ENCODE measurements around the gene MYL5.
"Not testable (repeated sequence)": the region's sequence is repeated elsewhere in the genome, so short reads cannot be mapped to it uniquely, and the experiment has no call there.

Gene MYL5

GRCh38 chr4:726838-727237 lies 52.5 kb downstream of the MYL5 start:
- TF ChIP-seq, protein P1, sequence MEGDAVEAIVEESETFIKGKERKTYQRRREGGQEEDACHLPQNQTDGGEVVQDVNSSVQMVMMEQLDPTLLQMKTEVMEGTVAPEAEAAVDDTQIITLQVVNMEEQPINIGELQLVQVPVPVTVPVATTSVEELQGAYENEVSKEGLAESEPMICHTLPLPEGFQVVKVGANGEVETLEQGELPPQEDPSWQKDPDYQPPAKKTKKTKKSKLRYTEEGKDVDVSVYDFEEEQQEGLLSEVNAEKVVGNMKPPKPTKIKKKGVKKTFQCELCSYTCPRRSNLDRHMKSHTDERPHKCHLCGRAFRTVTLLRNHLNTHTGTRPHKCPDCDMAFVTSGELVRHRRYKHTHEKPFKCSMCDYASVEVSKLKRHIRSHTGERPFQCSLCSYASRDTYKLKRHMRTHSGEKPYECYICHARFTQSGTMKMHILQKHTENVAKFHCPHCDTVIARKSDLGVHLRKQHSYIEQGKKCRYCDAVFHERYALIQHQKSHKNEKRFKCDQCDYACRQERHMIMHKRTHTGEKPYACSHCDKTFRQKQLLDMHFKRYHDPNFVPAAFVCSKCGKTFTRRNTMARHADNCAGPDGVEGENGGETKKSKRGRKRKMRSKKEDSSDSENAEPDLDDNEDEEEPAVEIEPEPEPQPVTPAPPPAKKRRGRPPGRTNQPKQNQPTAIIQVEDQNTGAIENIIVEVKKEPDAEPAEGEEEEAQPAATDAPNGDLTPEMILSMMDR (IDR thresholded peaks at IDR 0.05; ENCODE audit: control insufficient read depth, extremely low read depth, insufficient read depth): no peak
- DNase-seq (ENCODE audit: low read depth): no peak
- no peak overlapping the region for H3K4me3 ChIP-seq (ENCODE audit: low read depth, low read length)

GRCh38 chr4:727576-727975 lies 53.2 kb downstream of the MYL5 start:
- TF ChIP-seq, protein P1 (IDR thresholded peaks at IDR 0.05; ENCODE audit: control insufficient read depth, extremely low read depth, insufficient read depth): no peak
- DNase-seq (ENCODE audit: low read depth): no peak

GRCh38 chr4:729336-730315 lies 55.3 kb downstream of the MYL5 start:
- no peak overlapping the region for H3K4me3 ChIP-seq (ENCODE audit: low read depth, low read length)
- DNase-seq (ENCODE audit: low read depth): no peak
- TF ChIP-seq, protein P1 (IDR thresholded peaks at IDR 0.05; ENCODE audit: control insufficient read depth, extremely low read depth, insufficient read depth): no peak

More at GRCh38 chr4:727576-727975, 53.2 kb downstream of the MYL5 start:
- no peak overlapping the region for H3K4me3 ChIP-seq (ENCODE audit: low read depth, low read length)

GRCh38 chr4:730511-730910 lies 56.2 kb downstream of the MYL5 start:
- DNase-seq (ENCODE audit: low read depth): no peak
- no peak overlapping the region for H3K4me3 ChIP-seq (ENCODE audit: low read depth, low read length)
- TF ChIP-seq, protein P1 (IDR thresholded peaks at IDR 0.05; ENCODE audit: control insufficient read depth, extremely low read depth, insufficient read depth): no peak

DNA sequence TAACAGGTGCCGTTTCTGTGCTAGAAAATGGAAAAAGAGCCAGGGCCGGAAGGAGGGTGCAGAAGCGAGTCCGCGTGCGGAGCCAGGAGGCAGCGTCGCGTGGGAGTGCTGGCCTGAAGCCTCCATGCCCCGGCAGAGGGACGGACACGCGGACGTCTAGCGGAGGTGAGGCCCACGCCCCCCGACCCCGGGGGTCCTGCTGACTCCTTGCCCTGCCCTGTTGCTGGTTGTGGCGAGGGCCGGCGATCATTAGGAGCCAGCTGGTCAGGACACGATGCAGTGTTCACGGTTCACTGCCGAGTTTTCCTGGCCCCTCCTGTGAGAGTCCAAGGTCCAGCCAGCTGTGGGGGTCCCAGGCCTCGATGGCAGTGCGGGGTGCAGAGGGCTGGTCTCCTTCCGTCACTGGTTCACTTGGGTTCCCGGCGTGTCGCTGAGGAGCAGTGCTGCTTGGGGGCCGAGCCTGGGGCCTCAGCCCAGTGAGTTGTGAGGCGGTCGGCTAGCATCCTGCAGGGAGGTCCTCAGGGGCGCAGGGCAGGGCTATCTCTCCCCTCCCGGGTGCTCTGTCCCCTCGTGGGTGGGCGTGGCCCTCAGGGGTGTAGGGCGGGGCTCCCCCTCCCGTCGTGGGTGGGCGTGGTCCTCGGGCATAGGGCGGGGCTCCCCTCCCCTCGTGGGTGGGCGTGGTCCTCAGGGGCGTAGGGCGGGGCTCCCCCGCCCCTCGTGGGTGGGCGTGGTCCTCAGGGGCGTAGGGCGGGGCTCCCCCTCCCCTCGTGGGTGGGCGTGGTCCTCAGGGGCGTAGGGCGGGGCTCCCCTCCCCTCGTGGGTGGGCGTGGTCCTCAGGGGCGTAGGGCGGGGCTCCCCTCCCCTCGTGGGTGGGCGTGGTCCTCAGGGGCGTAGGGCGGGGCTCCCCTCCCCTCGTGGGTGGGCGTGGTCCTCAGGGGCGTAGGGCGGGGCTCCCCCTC lies 56.9 kb downstream of the MYL5 start:
- not testable (repeated sequence) for DNase-seq (ENCODE audit: low read depth); H3K4me3 ChIP-seq (ENCODE audit: low read depth, low read length)

Measured in LNCaP clone FGC (cell line).